HG03108 (cell line): ENCODE results near the gene TEC.
"Not testable (repeated sequence)": the region's sequence is repeated elsewhere in the genome, so short reads cannot be mapped to it uniquely, and the experiment has no call there.

Source experiments
- ATAC-seq: cut with Tn5 transposase; IDR thresholded peaks from one replicate; pipeline ENCODE4 v1.9.1; 2021; ENCODE audit warnings: moderate library complexity; ENCODE audit not compliant: unreplicated experiment

Gene TEC

GRCh38 chr4:48243429-48243828 is 26.2 kb downstream of the TEC start:
- ATAC-seq = no peak

- no peak for ATAC-seq
Observed at GRCh38 chr4:48242511-48243195, 27.0 kb downstream of the TEC start.

DNA sequence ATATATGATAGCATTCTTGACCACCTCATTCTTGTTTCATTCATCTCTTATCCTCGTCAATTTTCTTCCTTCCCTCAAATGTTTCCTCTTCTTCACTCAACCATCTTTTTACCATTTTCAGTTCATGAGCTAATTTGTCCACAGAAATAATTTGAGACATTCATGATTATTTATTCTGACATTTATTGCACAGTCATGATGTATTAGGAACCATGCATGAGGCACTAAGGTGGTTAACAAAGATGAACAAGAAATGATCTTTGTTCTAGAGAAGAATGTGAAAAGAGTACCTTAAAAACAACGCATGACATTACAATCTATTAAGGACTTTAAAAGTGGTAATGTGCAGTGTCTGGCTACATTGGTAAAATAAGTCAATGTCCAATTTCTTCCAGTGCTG is 27.9 kb downstream of the TEC start:
- ATAC-seq = no peak

DNA sequence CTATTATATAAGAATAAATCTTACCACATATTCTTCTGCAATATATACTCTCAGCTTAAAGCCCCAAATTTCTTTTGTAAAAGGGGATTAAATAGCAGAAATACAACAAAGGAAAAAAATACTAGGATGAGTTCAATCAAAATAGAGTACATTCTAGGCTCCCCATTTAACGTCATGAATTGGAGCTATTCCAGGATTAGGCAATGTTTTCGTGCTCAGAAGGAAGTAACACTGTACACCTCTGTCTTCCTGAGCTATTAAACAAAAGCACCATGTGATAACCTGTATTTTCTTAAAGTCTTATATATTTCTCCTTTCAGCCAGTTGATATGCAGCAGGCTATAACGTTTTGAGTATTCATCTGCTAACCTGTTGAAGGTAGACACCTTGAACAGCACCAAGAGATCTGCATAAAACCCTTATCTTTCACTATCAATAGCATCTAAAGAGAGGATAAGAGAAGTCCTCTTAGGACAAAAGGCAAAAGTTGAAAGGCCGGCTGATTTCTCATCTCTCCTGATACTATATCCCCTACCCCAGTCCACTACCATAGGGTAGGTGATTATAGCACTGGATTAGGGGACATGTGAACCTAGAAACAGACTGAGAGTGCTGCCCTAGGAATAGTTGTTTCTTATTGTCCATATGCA is 31.5 kb downstream of the TEC start:
- no peak for ATAC-seq

GRCh38 chr4:48235050-48235449 is 34.6 kb downstream of the TEC start:
- no peak for ATAC-seq

DNA sequence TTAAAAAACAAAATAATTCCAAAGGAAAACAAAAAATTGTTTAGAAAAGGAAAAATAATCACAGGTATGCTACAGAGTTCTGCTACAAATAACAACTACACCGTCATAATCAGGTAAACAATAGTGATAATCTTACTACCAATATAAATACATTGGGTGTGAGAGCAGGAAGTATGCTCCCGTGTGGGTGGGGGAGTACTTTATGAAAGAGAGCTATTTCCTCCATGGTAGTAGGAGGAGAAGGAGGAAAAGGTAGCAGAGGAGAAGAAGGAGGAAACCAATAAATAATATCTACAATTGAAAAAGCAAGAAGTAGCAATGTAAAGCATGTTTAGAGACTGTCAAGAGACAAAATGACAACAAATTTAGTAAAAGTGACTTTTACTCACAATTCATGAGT is 35.1 kb downstream of the TEC start:
- no peak for ATAC-seq

DNA sequence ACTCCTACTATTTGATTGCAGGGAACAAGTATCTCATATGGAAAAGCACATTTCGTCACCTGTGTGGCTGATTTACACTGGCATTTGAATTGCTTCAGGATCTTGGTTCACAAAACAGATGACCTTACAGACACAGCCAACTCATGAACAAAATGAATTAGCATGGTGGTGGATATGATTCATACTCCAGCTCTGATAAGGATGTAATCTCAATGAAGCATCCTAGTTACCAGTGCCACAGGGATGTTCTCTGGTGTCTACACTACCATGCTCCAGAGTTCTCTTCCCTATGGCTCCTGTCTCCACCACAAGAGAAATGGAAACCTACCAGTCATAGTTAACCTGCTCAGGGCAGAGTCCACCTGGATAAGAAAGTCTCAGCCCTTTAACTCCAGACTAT is 40.7 kb downstream of the TEC start:
- no peak for ATAC-seq

DNA sequence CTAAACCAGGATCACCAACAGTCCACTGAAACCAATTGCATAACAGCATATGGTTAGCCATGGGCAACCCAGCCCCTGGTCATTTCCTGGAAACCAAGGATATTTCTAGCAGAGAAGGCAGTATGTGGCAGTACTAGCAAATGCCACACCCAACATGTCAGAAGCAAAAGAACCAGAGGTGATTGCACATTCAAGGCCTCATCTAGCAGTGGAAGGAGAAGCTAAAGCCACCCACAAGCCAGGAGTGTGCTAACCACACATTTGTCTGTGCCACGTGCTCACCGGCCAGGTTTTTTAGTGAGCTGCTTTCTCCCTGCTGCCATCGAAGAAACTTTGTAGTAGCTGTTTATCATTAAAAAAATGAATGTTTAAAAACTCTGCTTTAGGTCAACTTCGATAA is 42.0 kb downstream of the TEC start:
- ATAC-seq = no peak

GRCh38 chr4:48226199-48226598 is 43.4 kb downstream of the TEC start:
- no peak for ATAC-seq

GRCh38 chr4:48225368-48226141 is 44.1 kb downstream of the TEC start:
- no peak for ATAC-seq

DNA sequence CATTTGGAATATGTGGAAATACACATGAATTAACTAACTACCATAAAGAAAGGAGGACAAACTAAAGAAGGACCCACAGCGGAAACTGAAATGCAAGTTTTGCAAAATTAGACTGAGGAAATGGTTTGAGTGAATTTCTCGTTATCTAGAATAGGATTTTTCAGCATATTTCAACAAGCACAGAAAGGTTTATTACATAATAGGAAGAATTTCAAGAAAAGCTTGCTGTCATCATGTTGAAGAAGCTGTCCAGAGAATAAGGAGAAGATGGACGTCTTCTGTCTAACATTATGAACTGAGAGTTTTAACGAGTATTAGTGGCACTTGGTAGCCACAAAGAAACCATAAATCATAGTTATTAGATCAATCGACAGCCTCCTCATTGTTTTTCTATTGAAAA is 45.0 kb downstream of the TEC start:
- no peak for ATAC-seq

- no peak for ATAC-seq
Observed at GRCh38 chr4:48223633-48224295, 45.9 kb downstream of the TEC start.

DNA sequence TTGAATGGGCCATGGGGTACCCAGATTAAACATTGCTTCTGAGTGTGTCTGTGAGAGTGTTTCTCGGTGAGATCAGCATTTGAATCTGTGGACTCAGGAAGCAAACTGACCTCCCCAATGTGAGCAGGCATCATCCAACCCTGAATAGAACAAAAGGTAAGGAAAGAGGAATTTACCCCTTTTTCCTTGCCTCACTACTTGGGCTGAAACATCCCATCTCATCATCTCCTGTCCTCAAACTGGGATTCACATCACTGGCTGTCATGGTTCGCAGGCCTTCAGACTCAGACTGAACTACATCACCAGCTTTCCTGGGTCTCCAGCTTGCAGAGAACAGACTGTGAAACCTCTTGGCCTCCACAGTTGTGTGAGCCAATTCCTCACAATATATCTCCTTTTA is 47.1 kb downstream of the TEC start:
- no peak for ATAC-seq

DNA sequence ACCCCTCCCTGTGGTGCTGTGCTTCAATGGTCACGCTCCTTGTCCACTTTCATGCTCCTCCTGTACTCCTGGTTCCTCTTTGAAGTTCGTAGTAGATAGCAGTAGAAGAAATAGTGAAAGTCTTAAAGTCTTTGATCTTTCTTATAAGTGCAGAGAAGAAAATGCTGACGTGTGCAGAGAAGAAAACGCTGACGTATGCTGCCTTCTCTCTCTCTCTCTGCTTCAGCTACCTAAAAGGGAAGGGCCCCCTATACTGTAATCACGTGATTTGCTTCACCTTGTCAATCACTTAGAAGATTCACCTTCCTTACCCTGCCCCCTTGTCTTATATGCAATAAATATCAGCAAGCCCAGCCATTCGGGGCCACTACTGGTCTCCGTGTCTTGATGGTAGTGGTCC is 50.2 kb downstream of the TEC start:
- not testable (repeated sequence) for ATAC-seq

DNA sequence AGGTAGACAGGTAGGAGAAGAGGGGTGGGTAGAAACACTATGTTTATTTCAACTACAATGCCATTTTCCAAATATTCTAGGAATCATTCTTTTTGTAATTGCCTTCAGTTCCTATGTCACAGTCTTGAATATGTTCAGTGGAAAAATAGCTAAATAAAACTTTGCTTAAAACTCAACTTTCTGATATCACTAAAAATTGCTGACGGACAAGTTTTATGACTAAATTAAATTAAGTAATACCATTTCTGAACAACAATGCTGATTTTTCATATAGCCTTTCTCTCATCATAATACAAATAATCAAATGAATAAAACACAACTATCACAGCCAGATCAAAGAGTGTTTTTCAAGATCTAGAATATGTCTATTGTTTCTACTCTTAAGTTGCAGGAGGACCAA is 53.1 kb downstream of the TEC start:
- no peak for ATAC-seq

- no peak for ATAC-seq
Observed at GRCh38 chr4:48215977-48216376, 53.7 kb downstream of the TEC start.

DNA sequence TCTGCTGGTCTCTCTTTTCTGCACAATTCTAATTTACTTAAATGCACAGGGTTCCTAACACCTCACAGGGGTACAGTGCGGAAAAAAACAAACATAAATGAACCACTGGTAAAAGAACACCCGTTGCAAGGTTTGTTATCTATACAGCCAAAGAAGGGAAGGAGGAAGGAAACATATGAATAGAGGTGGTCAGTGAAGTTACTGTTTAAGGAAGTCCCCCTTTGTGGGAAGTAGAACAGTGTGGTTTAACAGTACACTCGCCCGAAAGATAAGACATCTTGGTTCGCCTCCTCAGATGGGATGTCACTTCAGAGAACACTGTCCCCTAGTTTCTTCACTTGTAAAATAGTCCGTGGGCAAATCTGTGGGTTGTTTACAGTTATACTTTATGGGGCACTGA is 57.5 kb downstream of the TEC start:
- peak; percentile 80 for ATAC-seq

DNA sequence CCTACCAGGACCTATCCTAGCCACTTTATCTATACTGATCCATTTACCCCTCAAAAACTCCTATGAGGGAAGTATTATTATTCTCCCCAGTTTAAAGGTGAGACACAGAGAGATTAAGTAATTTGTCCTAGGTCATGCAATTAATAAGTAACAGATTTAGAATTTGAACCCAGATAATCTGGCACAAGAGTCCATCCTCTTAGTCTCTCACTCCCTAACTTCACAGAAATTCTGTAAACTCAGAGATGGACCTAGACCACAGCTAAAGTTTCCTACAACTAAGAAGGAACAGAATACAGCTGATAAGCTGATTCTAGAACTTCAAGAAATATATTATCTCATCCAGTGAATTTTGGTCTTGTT is 58.7 kb downstream of the TEC start:
- no peak for ATAC-seq

GRCh38 chr4:48205626-48206025 is 64.0 kb downstream of the TEC start:
- no peak for ATAC-seq

DNA sequence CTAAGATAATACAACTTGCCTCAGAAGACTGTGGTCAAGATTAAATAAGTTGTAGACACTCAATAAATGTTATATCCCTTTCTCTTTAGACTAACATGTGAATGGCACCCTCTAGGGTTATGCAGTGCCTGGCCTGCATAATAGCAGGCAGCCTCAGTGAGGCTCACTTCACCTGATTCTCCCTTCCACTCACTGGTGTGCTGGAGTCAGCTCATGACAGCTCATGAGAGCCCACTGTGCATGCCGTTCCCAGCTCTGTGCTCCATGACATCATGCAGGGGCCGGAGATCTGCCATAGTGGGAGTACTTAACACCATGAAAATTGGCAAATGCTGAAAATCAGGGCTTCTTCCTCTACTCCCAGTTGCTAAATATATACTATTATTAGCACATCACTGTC is 64.5 kb downstream of the TEC start:
- ATAC-seq = no peak

DNA sequence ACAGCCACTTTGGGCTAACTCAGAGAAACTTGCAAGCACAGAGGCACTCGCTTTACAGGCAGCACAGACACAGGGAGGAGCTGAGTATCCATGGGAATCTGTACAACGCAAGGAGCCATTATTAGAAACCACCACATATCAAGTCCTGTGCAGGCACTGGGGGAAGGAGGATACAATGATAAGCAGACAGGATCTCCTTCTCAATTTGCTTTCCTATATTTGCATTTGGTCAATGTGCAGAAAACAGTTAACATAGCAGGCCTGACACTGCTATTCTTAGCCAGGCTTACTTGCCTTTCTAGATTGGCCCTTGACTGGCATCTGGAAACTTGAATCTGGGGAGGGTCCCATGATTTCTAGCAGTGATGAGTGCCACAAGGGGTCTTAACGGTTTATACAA is 65.8 kb downstream of the TEC start:
- ATAC-seq = peak; percentile 33
